Loucy (cell line): Measurements from ENCODE around the gene ARHGEF10L.

ENCODE experiments used
- H2AFZ ChIP-seq: fragments of 200-600 bp; sonication (generic); 2 replicates; pipeline ENCODE4 v1.6.0; 2016; ENCODE audit warnings: antibody characterized with exemption, mild to moderate bottlenecking, low read length, moderate library complexity
- H3F3A ChIP-seq: fragments of 200-600 bp; 2 replicates; pipeline ENCODE4 v1.6.0; 2016; ENCODE audit warnings: antibody characterized with exemption, low read depth, mild to moderate bottlenecking
- H3K27me3 ChIP-seq: fragments of 200-600 bp; sonication (generic); 2 replicates; pipeline ENCODE4 v1.6.1; 2014; ENCODE audit warnings: low read length, mild to moderate bottlenecking; ENCODE audit not compliant: insufficient read depth, poor library complexity, severe bottlenecking
- H3K36me3 ChIP-seq: fragments of 200-600 bp; sonication (generic); 2 replicates; pipeline ENCODE4 v1.6.1; 2016; ENCODE audit warnings: low read length; ENCODE audit not compliant: insufficient read depth
- H3K4me1 ChIP-seq: fragments of 200-600 bp; sonication (generic); 2 replicates; pipeline ENCODE4 v1.5.1; 2014; ENCODE audit warnings: low read length, mild to moderate bottlenecking; ENCODE audit not compliant: insufficient read depth, poor library complexity, severe bottlenecking
- H3K4me2 ChIP-seq: fragments of 200-600 bp; sonication (generic); 2 replicates; pipeline ENCODE4 v1.6.0; 2014; ENCODE audit warnings: antibody characterized with exemption, low read length, low read depth, mild to moderate bottlenecking; ENCODE audit not compliant: poor library complexity, severe bottlenecking
- H3K4me3 ChIP-seq: fragments of 200-600 bp; sonication (generic); 2 replicates; pipeline ENCODE4 v1.5.1; 2014; ENCODE audit warnings: low read length, mild to moderate bottlenecking, mixed read lengths; ENCODE audit not compliant: poor library complexity, severe bottlenecking
- H3K79me2 ChIP-seq: fragments of 200-600 bp; sonication (generic); 2 replicates; pipeline ENCODE4 v1.6.1; 2014; ENCODE audit warnings: low read length; ENCODE audit not compliant: insufficient read depth
- H3K9ac ChIP-seq: fragments of 200-600 bp; sonication (generic); 2 replicates; pipeline ENCODE4 v1.6.0; 2014; ENCODE audit warnings: mild to moderate bottlenecking, low read depth, low read length, moderate library complexity; ENCODE audit not compliant: poor library complexity, severe bottlenecking
- H3K9me2 ChIP-seq: fragments of 200-600 bp; sonication (generic); replicated peaks from 2 replicates; pipeline ENCODE4 v1.6.1; 2016; ENCODE audit warnings: low read depth, low read length, mixed read lengths
- H3K9me3 ChIP-seq: fragments of 200-600 bp; sonication (generic); 2 replicates; pipeline ENCODE4 v1.6.1; 2014; ENCODE audit warnings: mild to moderate bottlenecking, antibody characterized with exemption, low read length, low read depth; ENCODE audit not compliant: insufficient read depth
- H4K20me1 ChIP-seq: fragments of 200-600 bp; sonication (generic); 2 replicates; pipeline ENCODE4 v1.6.0; 2014; ENCODE audit warnings: antibody characterized with exemption, low read length, mild to moderate bottlenecking; ENCODE audit not compliant: insufficient read depth, poor library complexity, severe bottlenecking
- EZH2phosphoT487 ChIP-seq: fragments of 200-600 bp; IDR thresholded peaks from 2 replicates; pipeline ENCODE4 v1.6.1; 2018; ENCODE audit warnings: antibody characterized with exemption, mild to moderate bottlenecking, moderate library complexity, borderline replicate concordance
- TF ChIP-seq, protein P1 (sequence below): fragments of 200-600 bp; sonication (generic); conservative IDR thresholded peaks from 2 replicates; pipeline ENCODE4 v1.5.1; 2014; ENCODE audit warnings: mild to moderate bottlenecking, antibody characterized with exemption, low read length

Gene ARHGEF10L

DNA sequence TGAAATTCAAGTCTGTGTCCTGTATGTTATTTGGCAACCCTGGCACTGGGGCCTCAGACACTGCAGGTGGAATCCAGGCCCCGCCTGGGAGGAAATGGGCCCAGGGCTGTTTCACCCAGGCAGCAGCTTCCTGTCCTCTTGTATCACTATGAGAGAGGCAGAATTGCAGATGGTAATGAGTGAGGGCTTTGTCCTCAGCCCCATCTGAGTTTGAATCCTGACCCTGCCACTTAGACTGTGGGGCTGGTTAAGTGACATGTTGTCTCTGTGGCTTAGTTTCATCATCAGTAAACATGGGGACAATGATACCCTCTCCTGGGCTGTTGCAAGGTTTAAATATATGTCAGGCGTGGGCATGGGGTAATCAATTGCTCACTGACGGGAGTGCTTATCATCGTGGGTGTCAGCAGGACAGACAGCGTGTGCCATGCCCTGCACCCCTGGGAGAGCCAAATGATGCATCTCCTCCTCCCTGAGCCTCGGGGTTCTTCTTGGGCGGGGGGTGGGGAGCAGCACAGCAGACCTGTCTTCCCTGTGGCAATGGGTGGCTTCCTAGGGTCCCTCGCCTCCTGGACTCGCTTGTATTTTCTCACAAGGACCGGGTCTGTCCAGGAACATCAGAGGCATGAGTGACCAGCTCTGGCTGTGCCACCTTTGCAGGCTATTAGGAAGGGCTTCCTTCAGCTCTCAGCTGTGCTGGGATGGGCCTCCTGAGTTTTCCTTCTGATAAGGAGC lies 42.1 kb downstream of the ARHGEF10L start:
- H3K9ac ChIP-seq = peak overlapping the region; percentile 69
- no peaks in the 10 kb centered on the region for H3K27me3 ChIP-seq
- H3K4me3 ChIP-seq = peak overlapping the region; percentile 59
- peaks cover 42% of the 10 kb centered on the region for H3K4me1 ChIP-seq
- no peaks in the 10 kb centered on the region for H3F3A ChIP-seq
- no peaks in the 10 kb centered on the region for H3K79me2 ChIP-seq
- peak overlapping the region; percentile 83 for H3K4me2 ChIP-seq
- no peaks in the 10 kb centered on the region for H3K9me3 ChIP-seq
- no peak for TF ChIP-seq EZH2phosphoT487
- TF ChIP-seq, protein P1, sequence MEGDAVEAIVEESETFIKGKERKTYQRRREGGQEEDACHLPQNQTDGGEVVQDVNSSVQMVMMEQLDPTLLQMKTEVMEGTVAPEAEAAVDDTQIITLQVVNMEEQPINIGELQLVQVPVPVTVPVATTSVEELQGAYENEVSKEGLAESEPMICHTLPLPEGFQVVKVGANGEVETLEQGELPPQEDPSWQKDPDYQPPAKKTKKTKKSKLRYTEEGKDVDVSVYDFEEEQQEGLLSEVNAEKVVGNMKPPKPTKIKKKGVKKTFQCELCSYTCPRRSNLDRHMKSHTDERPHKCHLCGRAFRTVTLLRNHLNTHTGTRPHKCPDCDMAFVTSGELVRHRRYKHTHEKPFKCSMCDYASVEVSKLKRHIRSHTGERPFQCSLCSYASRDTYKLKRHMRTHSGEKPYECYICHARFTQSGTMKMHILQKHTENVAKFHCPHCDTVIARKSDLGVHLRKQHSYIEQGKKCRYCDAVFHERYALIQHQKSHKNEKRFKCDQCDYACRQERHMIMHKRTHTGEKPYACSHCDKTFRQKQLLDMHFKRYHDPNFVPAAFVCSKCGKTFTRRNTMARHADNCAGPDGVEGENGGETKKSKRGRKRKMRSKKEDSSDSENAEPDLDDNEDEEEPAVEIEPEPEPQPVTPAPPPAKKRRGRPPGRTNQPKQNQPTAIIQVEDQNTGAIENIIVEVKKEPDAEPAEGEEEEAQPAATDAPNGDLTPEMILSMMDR = no peak
- H2AFZ ChIP-seq = peak overlapping the region; percentile 85
- H3K9me2 ChIP-seq = no peaks in the 10 kb centered on the region
- H3K36me3 ChIP-seq = no peaks in the 10 kb centered on the region
- no peaks in the 10 kb centered on the region for H4K20me1 ChIP-seq

DNA sequence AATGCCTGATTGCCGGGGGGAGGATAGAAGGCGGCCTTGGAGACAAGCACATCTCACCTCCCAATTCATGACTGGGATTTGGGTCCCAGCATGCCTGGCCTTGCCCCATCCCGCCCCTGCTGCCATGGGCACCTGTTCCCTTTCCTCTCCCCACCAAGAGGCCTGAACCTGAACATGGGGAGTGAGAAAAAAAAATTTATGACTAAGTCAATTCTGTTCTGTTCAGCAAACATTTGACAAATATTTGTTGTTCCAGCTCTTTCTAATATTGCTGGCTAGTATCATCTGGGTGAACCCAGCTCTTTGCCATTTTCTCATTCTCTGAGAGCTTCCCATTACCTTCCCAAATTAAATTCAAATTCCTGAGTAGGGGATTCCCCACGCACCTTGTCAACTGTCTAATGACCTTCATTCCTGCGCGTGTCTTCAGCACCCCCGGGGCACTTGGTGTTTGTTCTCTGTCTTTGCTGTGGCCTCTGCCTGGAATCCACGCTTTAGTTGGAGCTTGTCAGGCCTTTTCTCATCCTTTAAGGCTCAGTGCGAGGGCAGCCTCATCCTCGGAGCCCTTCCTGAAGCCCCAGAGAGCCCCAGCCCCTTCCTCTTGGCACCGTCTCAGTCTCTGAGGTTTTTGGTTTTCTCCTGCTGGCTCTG lies 42.8 kb downstream of the ARHGEF10L start:
- no peaks in the 10 kb centered on the region for H3K79me2 ChIP-seq
- H3K9me2 ChIP-seq = no peaks in the 10 kb centered on the region
- 0 out of 2 replicates have a peak overlapping the region, but pooled peaks have one; percentile 10 for H2AFZ ChIP-seq
- H3K9me3 ChIP-seq = no peaks in the 10 kb centered on the region
- peak overlapping the region; percentile 69 for H3K9ac ChIP-seq
- peak overlapping the region; percentile 83 for H3K4me2 ChIP-seq
- no peaks in the 10 kb centered on the region for H4K20me1 ChIP-seq
- H3K36me3 ChIP-seq = no peaks in the 10 kb centered on the region
- no peak overlapping the region for H3K4me3 ChIP-seq
- no peaks in the 10 kb centered on the region for H3K27me3 ChIP-seq
- TF ChIP-seq, protein P1 = no peak
- no peak for TF ChIP-seq EZH2phosphoT487
- H3K4me1 ChIP-seq = peaks cover 49% of the 10 kb centered on the region
- no peaks in the 10 kb centered on the region for H3F3A ChIP-seq

DNA sequence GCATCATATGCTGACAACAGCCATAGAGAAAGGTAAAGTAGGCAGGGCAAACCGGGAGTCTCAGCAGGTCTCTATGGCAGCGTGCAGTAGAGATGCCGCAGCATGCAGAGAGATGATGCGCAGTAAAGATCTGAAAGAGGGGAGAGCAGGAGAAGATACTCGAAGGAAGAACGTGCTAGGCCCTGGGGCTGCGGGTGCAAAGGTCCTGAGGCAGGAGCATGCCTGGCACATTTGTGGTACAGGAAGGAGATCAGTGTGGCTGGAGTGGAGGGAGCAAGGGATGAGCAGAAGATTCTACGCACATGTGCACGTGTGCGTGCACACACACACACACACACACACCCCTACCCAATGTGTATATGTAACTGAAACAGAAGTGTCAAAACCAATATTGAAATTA lies 45.0 kb downstream of the ARHGEF10L start:
- TF ChIP-seq, protein P1 = no peak
- TF ChIP-seq EZH2phosphoT487 = no peak
- no peaks in the 10 kb centered on the region for H3K36me3 ChIP-seq
- no peaks in the 10 kb centered on the region for H3F3A ChIP-seq
- H3K79me2 ChIP-seq = no peaks in the 10 kb centered on the region
- H3K4me3 ChIP-seq = no peak overlapping the region
- H3K9me3 ChIP-seq = no peaks in the 10 kb centered on the region
- no peak overlapping the region for H2AFZ ChIP-seq
- H4K20me1 ChIP-seq = no peaks in the 10 kb centered on the region
- no peaks in the 10 kb centered on the region for H3K27me3 ChIP-seq
- no peak overlapping the region for H3K9ac ChIP-seq
- H3K4me2 ChIP-seq = no peak overlapping the region
- peaks cover 63% of the 10 kb centered on the region for H3K4me1 ChIP-seq
- H3K9me2 ChIP-seq = no peaks in the 10 kb centered on the region
